GM12874 (cell line): ENCODE measurements around the gene MSH6.

Source experiments
- TF ChIP-seq, protein P1 (sequence below): IDR thresholded peaks from 2 replicates; pipeline ENCODE4 v1.5.1; 2011; ENCODE audit warnings: low read depth, mild to moderate bottlenecking, control low read depth, low read length, moderate library complexity; ENCODE audit not compliant: insufficient read depth

The MSH6 gene

DNA sequence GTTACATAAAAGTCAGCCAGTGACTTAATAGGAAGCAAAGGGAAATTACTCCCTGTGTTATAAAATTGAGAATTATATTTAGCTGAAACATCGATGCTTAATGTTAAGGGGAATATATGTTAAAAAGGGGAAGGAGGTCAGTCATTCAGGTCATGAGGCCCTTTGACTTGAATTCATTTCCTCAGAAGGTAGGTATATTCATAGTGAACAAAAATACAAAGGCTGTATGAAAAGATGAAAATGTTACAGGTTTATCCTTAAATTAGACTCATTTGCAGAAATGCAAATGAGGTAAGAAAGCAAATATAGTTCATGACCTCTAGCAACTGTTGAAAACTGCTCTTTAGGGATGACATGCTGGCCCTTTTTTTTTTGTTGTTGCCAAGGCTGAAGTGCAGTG, 20.8 kb downstream of the MSH6 start:
- TF ChIP-seq, protein P1, sequence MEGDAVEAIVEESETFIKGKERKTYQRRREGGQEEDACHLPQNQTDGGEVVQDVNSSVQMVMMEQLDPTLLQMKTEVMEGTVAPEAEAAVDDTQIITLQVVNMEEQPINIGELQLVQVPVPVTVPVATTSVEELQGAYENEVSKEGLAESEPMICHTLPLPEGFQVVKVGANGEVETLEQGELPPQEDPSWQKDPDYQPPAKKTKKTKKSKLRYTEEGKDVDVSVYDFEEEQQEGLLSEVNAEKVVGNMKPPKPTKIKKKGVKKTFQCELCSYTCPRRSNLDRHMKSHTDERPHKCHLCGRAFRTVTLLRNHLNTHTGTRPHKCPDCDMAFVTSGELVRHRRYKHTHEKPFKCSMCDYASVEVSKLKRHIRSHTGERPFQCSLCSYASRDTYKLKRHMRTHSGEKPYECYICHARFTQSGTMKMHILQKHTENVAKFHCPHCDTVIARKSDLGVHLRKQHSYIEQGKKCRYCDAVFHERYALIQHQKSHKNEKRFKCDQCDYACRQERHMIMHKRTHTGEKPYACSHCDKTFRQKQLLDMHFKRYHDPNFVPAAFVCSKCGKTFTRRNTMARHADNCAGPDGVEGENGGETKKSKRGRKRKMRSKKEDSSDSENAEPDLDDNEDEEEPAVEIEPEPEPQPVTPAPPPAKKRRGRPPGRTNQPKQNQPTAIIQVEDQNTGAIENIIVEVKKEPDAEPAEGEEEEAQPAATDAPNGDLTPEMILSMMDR = no peak

DNA sequence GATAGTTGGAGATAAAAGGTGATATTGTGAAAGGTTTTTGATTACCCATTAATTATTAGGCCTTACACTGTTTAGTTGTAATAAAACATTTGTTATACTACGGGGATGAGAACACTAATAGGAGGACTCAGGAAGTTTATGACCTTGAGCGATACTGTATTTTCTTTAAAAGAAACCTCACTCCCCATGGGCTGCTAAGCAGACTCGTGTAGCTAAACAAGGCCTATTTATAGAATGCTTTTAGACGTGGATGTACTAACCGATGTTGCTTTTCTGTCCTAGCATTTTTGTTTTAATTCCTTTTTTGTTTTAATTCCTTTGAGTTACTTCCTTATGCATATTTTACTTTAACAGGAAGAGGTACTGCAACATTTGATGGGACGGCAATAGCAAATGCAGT, 22.9 kb downstream of the MSH6 start:
- TF ChIP-seq, protein P1 = no peak

DNA sequence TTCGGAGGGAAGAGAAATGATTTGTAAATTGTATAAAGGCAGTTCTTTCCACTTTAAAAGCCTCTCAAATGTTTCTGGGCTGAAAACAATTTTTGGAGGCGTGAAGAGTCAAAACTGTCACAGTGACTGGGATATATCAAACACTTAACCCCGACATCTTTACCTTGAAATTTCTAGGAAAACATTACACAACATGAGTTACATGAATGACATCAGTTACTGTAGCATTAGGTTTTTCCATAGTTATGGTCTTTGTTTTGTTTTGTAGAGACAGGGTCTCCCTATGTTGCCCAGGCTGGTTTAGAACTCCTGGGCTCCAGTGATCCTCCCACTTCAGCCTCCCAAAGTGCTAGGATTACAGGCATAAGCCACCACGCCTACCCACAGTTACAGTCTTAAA, 25.7 kb downstream of the MSH6 start:
- TF ChIP-seq, protein P1 = no peak

- TF ChIP-seq, protein P1 = no peak
Measured at GRCh38 chr2:47809903-47810302, 27.0 kb downstream of the MSH6 start.

DNA sequence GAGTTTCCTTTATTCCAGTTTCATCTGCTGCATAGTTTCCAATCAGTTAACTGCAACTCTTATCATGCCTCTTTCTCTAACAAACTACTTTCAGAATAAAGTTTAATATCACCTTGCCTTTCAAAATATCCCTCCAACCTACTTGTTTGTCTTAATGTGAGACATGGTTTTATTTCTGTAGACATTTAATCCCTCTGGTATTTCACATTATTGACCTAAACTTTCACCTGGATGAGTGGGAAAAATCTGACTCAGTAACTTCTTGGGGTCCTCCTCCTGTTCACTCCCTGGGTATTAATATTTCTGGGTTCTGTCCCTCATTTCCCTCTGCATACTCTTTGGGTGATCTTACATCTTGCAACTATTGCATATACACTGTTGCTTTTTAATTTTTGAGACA, 27.9 kb downstream of the MSH6 start:
- TF ChIP-seq, protein P1 = no peak

- TF ChIP-seq, protein P1 = no peak
Measured at GRCh38 chr2:47811668-47812067, 28.7 kb downstream of the MSH6 start.

GRCh38 chr2:47815764-47816163, 32.8 kb downstream of the MSH6 start:
- TF ChIP-seq, protein P1 = no peak

GRCh38 chr2:47818777-47819176, 35.8 kb downstream of the MSH6 start:
- TF ChIP-seq, protein P1 = no peak
